GM12874 (cell line): ENCODE measurements around the gene ABCD4.

Experiments
- CTCF ChIP-seq: IDR thresholded peaks from 2 replicates; pipeline ENCODE4 v1.5.1; 2011; ENCODE audit warnings: low read depth, mild to moderate bottlenecking, control low read depth, low read length, moderate library complexity; ENCODE audit not compliant: insufficient read depth

ABCD4 gene

GRCh38 chr14:74278080-74278479, 24.7 kb downstream of the ABCD4 start:
- TF ChIP-seq CTCF, result no peak

- TF ChIP-seq CTCF, result no peak
These were observed 27.4 kb downstream of the ABCD4 start for GRCh38 chr14:74275241-74275841.

GRCh38 chr14:74271365-74271764, 31.4 kb downstream of the ABCD4 start:
- TF ChIP-seq CTCF, result no peak

GRCh38 chr14:74267588-74267987, 35.1 kb downstream of the ABCD4 start:
- no peak for TF ChIP-seq CTCF

GRCh38 chr14:74265301-74265965, 37.3 kb downstream of the ABCD4 start:
- TF ChIP-seq CTCF, result no peak

GRCh38 chr14:74263921-74264320, 38.8 kb downstream of the ABCD4 start:
- no peak for TF ChIP-seq CTCF

GRCh38 chr14:74263181-74263580, 39.6 kb downstream of the ABCD4 start:
- no peak for TF ChIP-seq CTCF
